Naive B cell (primary cell): Measurements from ENCODE around the gene SENP8. TPM values are rescaled to one million over a fixed set of nuclear protein-coding genes. Genes with fewer than 3 reads are reported as not detected.

ENCODE experiments used
- ATAC-seq, 2 donors: fragments of 150-1000 bp; cut with Tn5 transposase; 2 replicates each; pipeline ENCODE4 v1.10.0; 2021; ENCODE audit warnings: low read depth in 2 of 2, mild to moderate bottlenecking in 2 of 2, moderate library complexity in 2 of 2
- DNase-seq: peaks from one replicate; pipeline ENCODE4 v3.0.0; 2022
- H3K27ac Mint-ChIP-seq, 6 donors: one replicate each; pipeline ENCODE4 v1.8.0; 2020 to 2022; ENCODE audit warnings: mild to moderate bottlenecking in 6 of 6, mixed read lengths in 6 of 6, moderate library complexity in 5 of 6, inconsistent platforms in 2 of 6
- H3K27me3 Mint-ChIP-seq, 3 donors: one replicate each; pipeline ENCODE4 v1.8.0; 2021 to 2022; ENCODE audit warnings: mixed read lengths in 3 of 3, mild to moderate bottlenecking in 1 of 3
- H3K36me3 Mint-ChIP-seq, 2 donors: one replicate each; pipeline ENCODE4 v1.8.0; 2020 to 2022; ENCODE audit warnings: mixed read lengths in 2 of 2, inconsistent platforms in 1 of 2, mild to moderate bottlenecking in 1 of 2
- H3K4me1 Mint-ChIP-seq, 3 donors: one replicate each; pipeline ENCODE4 v1.8.0; 2020 to 2022; ENCODE audit warnings: mixed read lengths in 3 of 3, inconsistent platforms in 1 of 3, mild to moderate bottlenecking in 1 of 3, moderate library complexity in 1 of 3
- H3K4me3 Mint-ChIP-seq, 8 donors: one replicate each; pipeline ENCODE4 v1.8.0; 2020 to 2022; ENCODE audit warnings: mild to moderate bottlenecking in 8 of 8, mixed read lengths in 8 of 8, moderate library complexity in 8 of 8, inconsistent platforms in 2 of 8
- H3K9me3 Mint-ChIP-seq, 7 donors: one replicate each; pipeline ENCODE4 v1.8.0; 2020 to 2022; ENCODE audit warnings: mixed read lengths in 7 of 7, mild to moderate bottlenecking in 5 of 7, inconsistent platforms in 2 of 7, moderate library complexity in 1 of 7
- polyA plus RNA-seq, 6 donors: library from polyadenylated mRNA; unstranded; fragments of 300-500 nt; fragmentation: Illumina TruSeq; gene quantifications; one replicate each; pipeline ENCODE4 v1.2.3, GENCODE V29; 2021; ENCODE audit warnings: low read depth in 6 of 6

Gene SENP8
- polyA plus RNA-seq, 6 donors from 2014 or later = 0.41 to 0.84 (median 0.60) TPM; not detected in 1

GRCh38 chr15:72127724-72128322, 9.6 kb downstream of the SENP8 start:
- Mint-ChIP-seq H3K36me3 (no peaks in the 10 kb centered on the region), H3K27me3 (no peaks in the 10 kb centered on the region), H3K27ac (no peak overlapping the region), H3K4me3 (no peak overlapping the region), H3K9me3 (no peaks in the 10 kb centered on the region), H3K4me1 (no peaks in the 10 kb centered on the region)
- no peak for ATAC-seq
- DNase-seq = no peak

DNA sequence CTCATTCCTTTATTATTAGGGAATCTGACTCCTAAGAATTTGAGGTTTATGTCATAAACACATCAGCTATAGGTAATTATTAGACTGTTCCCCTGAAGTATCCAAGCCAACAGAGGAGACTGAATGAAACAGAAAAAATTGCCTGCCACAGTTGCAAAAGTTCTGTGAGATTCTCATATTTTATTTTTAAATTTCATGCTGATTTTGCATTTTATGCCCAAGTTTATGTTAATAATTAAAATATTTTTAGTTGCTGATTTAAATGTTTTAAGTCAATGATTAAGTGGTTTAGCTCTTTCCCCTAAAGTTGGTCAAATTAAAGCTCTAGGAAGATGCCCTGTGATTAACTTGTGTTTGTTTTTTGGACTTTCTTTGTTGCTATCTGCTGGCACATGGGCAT, 10.2 kb downstream of the SENP8 start:
- DNase-seq (no peak), ATAC-seq (no peak)
- Mint-ChIP-seq H3K4me1 (no peaks in the 10 kb centered on the region), H3K27me3 (no peaks in the 10 kb centered on the region), H3K36me3 (no peaks in the 10 kb centered on the region), H3K4me3 (no peak overlapping the region), H3K27ac (no peak overlapping the region), H3K9me3 (no peaks in the 10 kb centered on the region)

DNA sequence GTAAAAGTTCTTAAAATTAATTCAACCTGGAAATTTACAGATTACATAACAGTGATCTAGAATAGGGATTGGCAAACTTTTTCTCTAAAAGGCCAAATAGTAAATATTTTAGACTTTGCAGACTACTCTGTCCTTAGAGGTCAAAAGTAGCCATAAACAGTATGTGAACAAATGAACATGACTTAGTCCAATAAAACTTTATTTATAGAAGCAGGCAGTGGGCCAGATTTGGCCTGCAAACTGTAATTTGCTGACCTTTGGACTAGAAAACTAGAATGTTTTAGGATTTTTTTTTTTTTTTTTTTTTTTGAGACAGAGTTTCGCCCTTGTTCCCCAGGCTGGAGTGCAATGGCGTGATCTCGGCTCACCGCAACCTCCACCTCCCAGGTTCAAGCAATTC, 12.1 kb downstream of the SENP8 start:
- H3K36me3 Mint-ChIP-seq = no peaks in the 10 kb centered on the region
- peaks cover 0 to 3% (median 0%) of the 10 kb centered on the region in 3 donors for H3K27me3 Mint-ChIP-seq
- ATAC-seq (no peak), DNase-seq (no peak)
- H3K4me1 Mint-ChIP-seq = no peaks in the 10 kb centered on the region
- H3K9me3 Mint-ChIP-seq = no peaks in the 10 kb centered on the region
- H3K27ac Mint-ChIP-seq = no peak overlapping the region
- no peak overlapping the region for H3K4me3 Mint-ChIP-seq

- Mint-ChIP-seq H3K27me3 (peaks cover 0 to 3% (median 0%) of the 10 kb centered on the region in 3 donors), H3K27ac (peak overlapping the region in 1 of 6 donors; percentile 81), H3K36me3 (no peaks in the 10 kb centered on the region), H3K9me3 (no peaks in the 10 kb centered on the region), H3K4me1 (no peaks in the 10 kb centered on the region), H3K4me3 (no peak overlapping the region)
- no peak for DNase-seq
- no peak for ATAC-seq
These were observed 13.7 kb downstream of the SENP8 start for GRCh38 chr15:72131922-72132321.

- no peak for ATAC-seq
- H3K4me1 Mint-ChIP-seq = no peaks in the 10 kb centered on the region
- no peaks in the 10 kb centered on the region for H3K9me3 Mint-ChIP-seq
These were observed 15.0 kb downstream of the SENP8 start for GRCh38 chr15:72133211-72133610.

DNA sequence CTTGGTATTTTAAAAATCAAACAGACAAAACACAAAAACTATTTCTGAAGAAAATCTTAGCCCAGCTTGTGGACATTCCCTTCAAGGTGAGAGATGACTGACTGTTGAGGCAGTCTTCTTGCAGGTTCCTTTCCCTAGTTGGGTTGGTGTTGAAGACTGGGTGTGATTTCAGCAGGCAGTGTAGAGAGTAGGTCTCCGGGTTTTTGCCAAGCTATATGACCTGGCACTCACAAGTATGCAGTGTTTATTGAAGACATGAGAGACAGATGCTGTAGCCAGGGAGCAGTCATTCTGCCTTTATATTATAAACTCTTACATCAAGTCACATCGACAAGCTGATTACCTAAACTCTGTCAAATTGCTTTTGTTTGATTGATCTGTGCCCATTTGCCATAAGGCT, 17.5 kb downstream of the SENP8 start:
- DNase-seq = no peak
- Mint-ChIP-seq H3K4me3 (no peak overlapping the region), H3K9me3 (no peaks in the 10 kb centered on the region), H3K27ac (no peak overlapping the region), H3K36me3 (no peaks in the 10 kb centered on the region), H3K4me1 (peaks cover 0 to 2% (median under 1%) of the 10 kb centered on the region in 3 donors), H3K27me3 (peaks cover 0 to 3% (median 0%) of the 10 kb centered on the region in 3 donors)
- ATAC-seq = no peak

More at GRCh38 chr15:72133211-72133610, 15.0 kb downstream of the SENP8 start:
- DNase-seq = no peak
- Mint-ChIP-seq H3K27ac (no peak overlapping the region), H3K27me3 (peaks cover 0 to 3% (median 0%) of the 10 kb centered on the region in 3 donors), H3K36me3 (no peaks in the 10 kb centered on the region), H3K4me3 (no peak overlapping the region)

GRCh38 chr15:72136170-72137051, 18.2 kb downstream of the SENP8 start:
- peak overlapping the region in 1 of 6 donors; percentile 49 for H3K27ac Mint-ChIP-seq
- H3K9me3 Mint-ChIP-seq = no peaks in the 10 kb centered on the region
- peaks cover 0 to 3% (median 0%) of the 10 kb centered on the region in 3 donors for H3K27me3 Mint-ChIP-seq
- H3K4me1 Mint-ChIP-seq = peaks cover 1 to 8% (median 8%) of the 10 kb centered on the region in 3 donors
- H3K4me3 Mint-ChIP-seq = no peak overlapping the region
- no peaks in the 10 kb centered on the region for H3K36me3 Mint-ChIP-seq
- DNase-seq (no peak), ATAC-seq (no peak)

- no peaks in the 10 kb centered on the region for H3K36me3 Mint-ChIP-seq
- H3K9me3 Mint-ChIP-seq = no peaks in the 10 kb centered on the region
- H3K4me3 Mint-ChIP-seq = no peak overlapping the region
- no peak for DNase-seq
- H3K4me1 Mint-ChIP-seq = peaks cover 5 to 13% (median 12%) of the 10 kb centered on the region in 3 donors
- H3K27ac Mint-ChIP-seq = no peak overlapping the region
- no peak for ATAC-seq
- peaks cover 0 to 2% (median 0%) of the 10 kb centered on the region in 3 donors for H3K27me3 Mint-ChIP-seq
These were observed 21.5 kb downstream of the SENP8 start for GRCh38 chr15:72139667-72140066.

DNA sequence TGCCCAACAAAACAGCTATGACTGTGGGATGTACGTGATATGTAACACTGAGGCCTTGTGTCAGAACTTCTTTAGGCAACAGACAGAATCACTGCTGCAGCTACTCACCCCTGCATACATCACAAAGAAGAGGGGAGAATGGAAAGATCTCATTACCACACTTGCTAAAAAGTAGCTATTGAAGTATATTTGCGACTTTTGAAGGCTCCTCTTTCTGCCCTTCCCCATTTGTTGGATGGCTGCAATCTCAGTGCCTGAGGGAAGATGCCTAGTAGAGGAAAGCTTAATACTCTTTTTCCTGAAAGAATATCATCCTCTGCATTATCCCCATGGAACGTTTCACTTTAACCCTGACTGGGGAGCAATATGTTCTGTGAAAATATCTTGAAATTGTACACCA, 21.9 kb downstream of the SENP8 start:
- DNase-seq = no peak
- Mint-ChIP-seq H3K9me3 (no peaks in the 10 kb centered on the region), H3K27me3 (no peaks in the 10 kb centered on the region), H3K4me1 (peaks cover 5 to 13% (median 12%) of the 10 kb centered on the region in 3 donors), H3K36me3 (no peaks in the 10 kb centered on the region), H3K4me3 (no peak overlapping the region), H3K27ac (no peak overlapping the region)
- no peak for ATAC-seq

GRCh38 chr15:72141171-72142084, 23.2 kb downstream of the SENP8 start:
- DNase-seq (no peak), ATAC-seq (peak; percentile 85 to 86)
- H3K27me3 Mint-ChIP-seq = no peaks in the 10 kb centered on the region
- H3K4me1 Mint-ChIP-seq = peaks cover 5 to 13% (median 12%) of the 10 kb centered on the region in 3 donors
- H3K4me3 Mint-ChIP-seq = no peak overlapping the region
- H3K36me3 Mint-ChIP-seq = no peaks in the 10 kb centered on the region
- H3K27ac Mint-ChIP-seq = peak overlapping the region; percentile 5 to 88 (median 53)
- no peaks in the 10 kb centered on the region for H3K9me3 Mint-ChIP-seq

- Mint-ChIP-seq H3K4me1 (peaks cover 5 to 7% (median 6%) of the 10 kb centered on the region in 3 donors), H3K4me3 (no peak overlapping the region), H3K27me3 (peaks cover 0 to 6% (median 0%) of the 10 kb centered on the region in 3 donors), H3K27ac (peak overlapping the region in 2 of 6 donors; percentile 3 to 39), H3K36me3 (no peaks in the 10 kb centered on the region), H3K9me3 (no peaks in the 10 kb centered on the region)
- ATAC-seq (no peak), DNase-seq (no peak)
These were observed 28.0 kb downstream of the SENP8 start for GRCh38 chr15:72146221-72146620.

DNA sequence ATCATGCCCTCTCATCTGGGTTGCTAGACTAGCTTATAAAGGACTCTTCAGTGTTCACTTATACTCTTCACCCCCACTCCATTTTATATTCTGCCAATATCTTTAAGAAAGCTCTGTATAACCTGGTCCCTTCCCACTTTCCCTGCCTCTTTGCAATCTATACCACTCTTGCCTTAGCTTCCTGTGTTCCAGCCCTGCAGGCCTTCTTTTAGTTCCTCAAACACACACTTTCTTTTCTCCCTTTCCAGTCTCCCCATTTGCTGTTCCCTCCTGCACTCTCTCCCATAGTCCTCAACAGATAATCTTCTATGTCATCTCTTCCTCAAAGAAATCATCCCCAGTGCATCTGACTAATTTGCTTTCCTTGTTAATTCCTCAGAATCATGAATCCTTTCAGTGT, 28.7 kb downstream of the SENP8 start:
- DNase-seq (no peak), ATAC-seq (no peak)
- Mint-ChIP-seq H3K4me3 (no peak overlapping the region), H3K36me3 (no peaks in the 10 kb centered on the region), H3K27me3 (peaks cover 0 to 6% (median 0%) of the 10 kb centered on the region in 3 donors), H3K27ac (peak overlapping the region in 1 of 6 donors; percentile 10), H3K4me1 (no peaks in the 10 kb centered on the region), H3K9me3 (no peaks in the 10 kb centered on the region)

DNA sequence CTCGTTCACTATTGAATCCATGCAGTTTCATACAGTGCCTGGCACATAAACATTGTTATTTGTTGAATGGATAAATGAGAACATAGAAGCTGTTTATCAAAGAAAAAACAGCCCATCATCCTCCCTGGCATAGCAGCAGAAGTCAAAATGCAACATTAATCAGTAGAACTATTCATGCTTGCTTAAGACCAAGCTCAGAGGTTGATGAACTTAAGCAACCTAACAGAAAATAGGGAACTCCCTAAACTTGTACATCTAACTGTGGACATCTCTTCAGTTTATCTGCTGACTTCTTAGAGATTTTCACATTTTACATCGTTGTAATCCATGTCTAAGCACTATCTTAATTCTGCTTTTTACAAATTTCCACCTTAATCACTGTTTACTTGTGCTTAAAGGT, 29.2 kb downstream of the SENP8 start:
- Mint-ChIP-seq H3K9me3 (no peaks in the 10 kb centered on the region), H3K4me1 (no peaks in the 10 kb centered on the region), H3K27ac (no peak overlapping the region), H3K4me3 (no peak overlapping the region), H3K27me3 (peaks cover 0 to 6% (median 0%) of the 10 kb centered on the region in 3 donors), H3K36me3 (no peaks in the 10 kb centered on the region)
- ATAC-seq = no peak
- no peak for DNase-seq
